Measurements from ENCODE around the gene RASSF3. TPM values are rescaled to one million over a fixed set of nuclear protein-coding genes. Genes with fewer than 3 reads are reported as not detected.
"Not testable (repeated sequence)": the region's sequence is repeated elsewhere in the genome, so short reads cannot be mapped to it uniquely, and the experiment has no call there.

The RASSF3 gene
- total and polyA plus RNA-seq, 9 donors = 18.2 to 64.5 (median 33.3) TPM

DNA sequence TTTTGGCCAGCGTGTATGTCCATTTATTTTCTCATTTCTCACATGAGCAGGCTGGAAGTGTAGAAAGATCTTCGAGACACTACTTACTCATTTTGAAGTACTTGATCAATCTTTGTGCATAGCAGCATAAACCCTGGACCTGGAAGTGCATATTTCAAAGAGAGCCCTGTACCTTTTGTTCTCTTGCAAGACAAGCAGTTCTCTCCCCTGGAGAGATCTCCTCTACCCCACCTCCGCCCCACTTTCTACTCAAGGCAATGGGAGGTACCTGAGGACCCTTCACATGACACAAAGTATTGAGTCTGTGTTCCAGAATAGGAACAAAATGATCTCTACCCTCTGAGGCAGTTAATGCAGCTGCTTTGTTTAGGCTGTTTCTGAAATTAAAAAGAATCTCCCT lies 27.4 kb upstream of the RASSF3 start:
- Histone ChIP-seq H3K36me3 (no peaks in the 10 kb centered on the region), H3K4me1 (ENCODE audit: insufficient read depth) (peaks cover 6% of the 10 kb centered on the region), H3K9me3 (no peaks in the 10 kb centered on the region), H3K27me3 (no peaks in the 10 kb centered on the region), H3K4me3 (no peak overlapping the region), H3K27ac (no peak overlapping the region)
- no peak for TF ChIP-seq POLR2A (IDR thresholded peaks at IDR 0.05)
- no peak for TF ChIP-seq EP300 (IDR thresholded peaks at IDR 0.05)
- TF ChIP-seq, protein P1, sequence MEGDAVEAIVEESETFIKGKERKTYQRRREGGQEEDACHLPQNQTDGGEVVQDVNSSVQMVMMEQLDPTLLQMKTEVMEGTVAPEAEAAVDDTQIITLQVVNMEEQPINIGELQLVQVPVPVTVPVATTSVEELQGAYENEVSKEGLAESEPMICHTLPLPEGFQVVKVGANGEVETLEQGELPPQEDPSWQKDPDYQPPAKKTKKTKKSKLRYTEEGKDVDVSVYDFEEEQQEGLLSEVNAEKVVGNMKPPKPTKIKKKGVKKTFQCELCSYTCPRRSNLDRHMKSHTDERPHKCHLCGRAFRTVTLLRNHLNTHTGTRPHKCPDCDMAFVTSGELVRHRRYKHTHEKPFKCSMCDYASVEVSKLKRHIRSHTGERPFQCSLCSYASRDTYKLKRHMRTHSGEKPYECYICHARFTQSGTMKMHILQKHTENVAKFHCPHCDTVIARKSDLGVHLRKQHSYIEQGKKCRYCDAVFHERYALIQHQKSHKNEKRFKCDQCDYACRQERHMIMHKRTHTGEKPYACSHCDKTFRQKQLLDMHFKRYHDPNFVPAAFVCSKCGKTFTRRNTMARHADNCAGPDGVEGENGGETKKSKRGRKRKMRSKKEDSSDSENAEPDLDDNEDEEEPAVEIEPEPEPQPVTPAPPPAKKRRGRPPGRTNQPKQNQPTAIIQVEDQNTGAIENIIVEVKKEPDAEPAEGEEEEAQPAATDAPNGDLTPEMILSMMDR (IDR thresholded peaks at IDR 0.05) = no peak
- DNase-seq = no peak
- intact Hi-C loops (cut with DNase I) = no loop called here
- WGBS, 3 donors = 72 to 81% (median 80%) methylated on average over 3 of the region's 3 CpGs

DNA sequence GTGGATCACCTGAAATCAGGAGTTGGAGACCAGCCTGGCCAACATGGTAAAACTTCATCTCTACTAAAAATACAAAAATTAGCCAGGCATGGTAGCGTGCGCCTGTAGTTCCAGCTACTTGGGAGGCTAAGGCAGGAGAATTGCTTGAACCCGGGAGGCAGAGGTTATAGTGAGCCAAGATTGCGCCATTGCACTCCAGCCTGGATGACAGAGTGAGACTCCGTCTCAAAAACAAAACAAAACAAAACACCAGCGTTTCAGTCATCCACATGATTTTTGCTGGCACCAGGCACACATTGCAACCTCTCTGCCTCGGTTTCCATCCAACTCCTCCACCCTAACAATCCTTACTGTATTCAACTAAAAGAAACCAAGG lies 26.9 kb upstream of the RASSF3 start:
- H3K36me3 ChIP-seq; H3K4me1 ChIP-seq (ENCODE audit: insufficient read depth); intact Hi-C loops (cut with DNase I); DNase-seq; H3K9me3 ChIP-seq; H3K27me3 ChIP-seq; H3K4me3 ChIP-seq: not testable (repeated sequence)
- H3K27ac ChIP-seq = peak overlapping the region in 1 of 2 donors; percentile 0
- WGBS, 3 donors = 42 to 47% (median 46%) methylated on average over 7 of the region's 7 CpGs

DNA sequence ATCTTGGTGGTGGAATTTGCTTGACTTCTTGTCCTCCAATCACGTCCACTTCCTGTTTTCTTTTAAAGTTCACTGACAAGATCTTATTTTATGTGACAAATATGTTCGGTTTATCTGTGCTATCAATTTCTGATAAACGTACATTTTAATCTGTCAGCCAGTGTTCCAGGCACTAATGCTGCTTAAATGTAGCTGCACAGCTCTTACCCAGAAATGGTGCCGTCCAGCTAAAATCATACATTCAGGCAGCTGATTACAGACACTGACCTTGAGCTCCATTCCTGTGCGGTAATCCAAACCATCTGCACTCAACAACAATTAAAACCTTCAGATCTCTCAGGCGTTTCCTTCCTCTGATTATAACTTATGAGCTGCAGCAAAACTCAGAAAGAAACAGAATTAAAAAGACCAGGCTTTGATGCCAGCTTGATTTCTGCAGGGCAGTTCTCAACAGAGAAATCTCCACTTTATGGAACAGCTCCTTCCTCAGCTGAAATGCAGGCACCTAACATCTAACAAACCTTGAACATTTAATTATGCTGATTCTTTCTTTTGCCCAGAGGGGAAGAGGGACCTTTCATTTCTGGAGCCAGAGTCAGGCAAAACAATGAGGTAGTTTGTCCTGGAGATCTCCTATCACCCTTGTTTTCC lies 26.4 kb upstream of the RASSF3 start:
- intact Hi-C loops (cut with DNase I) = no loop called here
- no peaks in the 10 kb centered on the region for H3K36me3 ChIP-seq
- TF ChIP-seq POLR2A (IDR thresholded peaks at IDR 0.05) (no peak), EP300 (IDR thresholded peaks at IDR 0.05) (no peak)
- TF ChIP-seq, protein P1 (IDR thresholded peaks at IDR 0.05) = no peak
- no peak overlapping the region for H3K4me3 ChIP-seq
- no peaks in the 10 kb centered on the region for H3K27me3 ChIP-seq
- peaks cover 6% of the 10 kb centered on the region for H3K4me1 ChIP-seq (ENCODE audit: insufficient read depth)
- H3K9me3 ChIP-seq = no peaks in the 10 kb centered on the region
- WGBS, 3 donors = 2 to 9% (median 2%) methylated on average over 6 of the region's 6 CpGs
- no peak for DNase-seq
- H3K27ac ChIP-seq = peak overlapping the region in 1 of 2 donors; percentile 1

DNA sequence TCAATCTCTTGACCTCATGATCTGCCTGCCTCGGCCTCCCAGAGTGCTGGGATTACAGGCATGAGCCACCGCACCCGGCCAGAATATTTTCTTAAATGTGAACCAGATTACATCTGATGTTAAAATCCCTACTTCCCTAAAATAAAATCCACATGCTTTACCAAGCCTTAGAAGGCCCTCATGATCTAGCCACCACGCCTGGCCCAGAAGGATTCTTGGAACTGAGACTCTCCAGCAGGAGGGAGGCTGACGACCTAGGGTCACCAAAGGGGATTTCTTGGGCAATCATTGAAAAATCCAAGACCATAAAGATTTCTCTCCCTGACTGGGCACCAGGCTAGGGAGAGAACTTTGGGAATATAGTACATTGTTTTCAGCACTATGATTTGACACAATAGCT lies 25.2 kb upstream of the RASSF3 start:
- no peaks in the 10 kb centered on the region for H3K36me3 ChIP-seq
- no peaks in the 10 kb centered on the region for H3K27me3 ChIP-seq
- WGBS, 3 donors = 90 to 95% (median 94%) methylated on average over 5 of the region's 5 CpGs
- intact Hi-C loops (cut with DNase I) = no loop called here
- H3K4me3 ChIP-seq = no peak overlapping the region
- H3K4me1 ChIP-seq (ENCODE audit: insufficient read depth) = peaks cover 6% of the 10 kb centered on the region
- H3K9me3 ChIP-seq = no peaks in the 10 kb centered on the region
- no peak for TF ChIP-seq POLR2A (IDR thresholded peaks at IDR 0.05)
- no peak for TF ChIP-seq EP300 (IDR thresholded peaks at IDR 0.05)
- TF ChIP-seq, protein P1 (IDR thresholded peaks at IDR 0.05) = no peak
- H3K27ac ChIP-seq = no peak overlapping the region
- DNase-seq = no peak

DNA sequence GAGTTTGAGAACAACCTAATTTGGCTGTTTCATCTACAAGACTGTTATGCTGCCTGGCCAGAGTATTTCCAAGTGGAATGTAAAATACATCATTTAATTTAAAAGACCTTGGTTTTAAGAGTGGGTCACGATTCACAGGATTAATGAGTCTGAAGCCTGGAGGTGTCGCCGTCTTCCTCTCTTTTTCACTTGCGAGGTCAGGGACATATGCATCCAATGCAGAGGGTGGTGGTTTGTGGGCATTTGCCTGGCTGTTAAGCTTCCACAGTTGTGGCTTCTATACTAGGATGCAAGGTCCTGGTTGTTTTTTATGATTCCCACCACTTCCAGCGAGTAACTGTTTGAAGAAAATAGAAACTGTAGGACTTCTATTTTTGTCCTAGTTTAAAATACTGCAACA lies 22.8 kb upstream of the RASSF3 start:
- DNase-seq = no peak
- H3K9me3 ChIP-seq = no peaks in the 10 kb centered on the region
- no peak overlapping the region for H3K27ac ChIP-seq
- WGBS, 3 donors = 50 to 54% (median 54%) methylated on average over 5 of the region's 5 CpGs
- H3K36me3 ChIP-seq = no peaks in the 10 kb centered on the region
- TF ChIP-seq POLR2A (IDR thresholded peaks at IDR 0.05) = no peak
- TF ChIP-seq EP300 (IDR thresholded peaks at IDR 0.05) = no peak
- TF ChIP-seq, protein P1 (IDR thresholded peaks at IDR 0.05) = no peak
- no peak overlapping the region for H3K4me3 ChIP-seq
- no peaks in the 10 kb centered on the region for H3K27me3 ChIP-seq
- H3K4me1 ChIP-seq (ENCODE audit: insufficient read depth) = peaks cover 6% of the 10 kb centered on the region
- intact Hi-C loops (cut with DNase I) = no loop called here
